Right lung (tissue), 5 donors: ENCODE measurements around the gene FBXO11. TPM values are rescaled to one million over a fixed set of nuclear protein-coding genes. Genes with fewer than 3 reads are reported as not detected.
"Not testable (repeated sequence)": the region's sequence is repeated elsewhere in the genome, so short reads cannot be mapped to it uniquely, and the experiment has no call there.

ENCODE experiments used
- DNase-seq, 2 donors: peaks; one replicate each; pipeline ENCODE4 v3.0.0-alpha.2; 2013
- polyA plus RNA-seq, 5 donors: library from polyadenylated mRNA; unstranded; fragments of 120-200 nt; gene quantifications; one replicate each; pipeline versions ENCODE4 v1.2.1 to v1.2.3, GENCODE V29; 2013; ENCODE audit warnings: inconsistent platforms in 1 of 5, low replicate concordance in 1 of 5; ENCODE audit not compliant: insufficient read length in 5 of 5, insufficient read depth in 1 of 5

Gene FBXO11
- polyA plus RNA-seq, 5 donors: 65.0 to 100 (median 88.8) TPM

GRCh38 chr2:47853067-47853777, 53.1 kb downstream of the FBXO11 start:
- not testable (repeated sequence) for DNase-seq

- DNase-seq: no peak
Measured at GRCh38 chr2:47850198-47850597, 56.1 kb downstream of the FBXO11 start.

- DNase-seq: no peak
Measured at GRCh38 chr2:47849368-47849767, 56.9 kb downstream of the FBXO11 start.

DNA sequence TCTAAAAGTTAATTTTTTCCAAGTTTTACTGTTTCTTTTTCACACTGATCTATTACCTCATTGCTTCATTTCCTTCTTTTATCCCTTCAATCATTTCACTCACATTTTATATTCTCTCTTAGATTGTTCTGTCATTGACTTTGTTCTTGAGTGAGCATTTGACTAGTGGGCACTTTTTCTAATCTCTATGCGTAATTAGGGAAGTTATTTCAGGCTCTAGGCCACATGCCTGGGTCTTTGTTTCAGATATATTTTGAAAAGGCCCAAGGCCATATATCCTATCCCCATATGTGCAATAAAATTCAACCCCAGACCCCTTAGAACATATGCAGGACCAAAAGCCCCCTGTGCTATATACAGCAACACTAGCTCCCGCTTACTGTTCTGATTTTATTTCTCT, 62.1 kb downstream of the FBXO11 start:
- no peak for DNase-seq

DNA sequence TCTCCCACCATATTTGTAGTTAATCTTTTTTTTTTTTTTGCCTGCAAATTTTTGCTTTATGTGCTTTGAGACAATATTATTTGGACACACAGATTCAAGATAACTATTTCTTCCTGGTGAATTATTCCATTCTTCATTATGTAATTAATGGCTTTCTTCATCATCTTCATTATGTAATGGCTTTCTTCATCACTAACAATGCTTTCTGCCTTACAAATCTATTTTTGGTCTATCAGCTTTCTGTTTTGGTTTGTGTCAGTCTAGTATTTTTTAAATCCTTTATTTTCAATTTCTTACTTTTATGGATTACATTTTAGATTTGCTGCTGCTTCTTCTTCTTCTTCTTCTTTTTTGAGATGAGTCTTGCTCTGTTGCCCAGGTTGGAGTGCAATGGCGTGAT, 62.9 kb downstream of the FBXO11 start:
- no peak for DNase-seq

DNA sequence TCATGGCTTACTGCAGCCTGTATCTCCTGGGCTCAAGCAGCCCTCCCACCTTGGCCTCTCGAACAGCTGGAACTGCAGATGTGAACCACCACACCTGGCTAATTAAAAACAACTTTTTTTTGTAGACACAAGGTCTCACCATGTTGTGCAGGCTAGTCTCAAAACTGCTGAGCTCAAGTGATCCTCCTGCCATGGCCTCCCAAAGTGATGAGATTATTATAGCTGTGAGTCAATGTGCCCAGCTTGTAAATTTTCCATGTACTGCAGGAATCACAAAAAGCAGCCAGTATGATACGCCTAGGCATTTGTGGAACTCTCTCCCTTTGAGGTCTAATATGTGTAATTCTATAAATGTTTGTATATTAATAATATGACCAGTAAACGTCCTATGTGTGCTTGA, 63.5 kb downstream of the FBXO11 start:
- DNase-seq: no peak

DNA sequence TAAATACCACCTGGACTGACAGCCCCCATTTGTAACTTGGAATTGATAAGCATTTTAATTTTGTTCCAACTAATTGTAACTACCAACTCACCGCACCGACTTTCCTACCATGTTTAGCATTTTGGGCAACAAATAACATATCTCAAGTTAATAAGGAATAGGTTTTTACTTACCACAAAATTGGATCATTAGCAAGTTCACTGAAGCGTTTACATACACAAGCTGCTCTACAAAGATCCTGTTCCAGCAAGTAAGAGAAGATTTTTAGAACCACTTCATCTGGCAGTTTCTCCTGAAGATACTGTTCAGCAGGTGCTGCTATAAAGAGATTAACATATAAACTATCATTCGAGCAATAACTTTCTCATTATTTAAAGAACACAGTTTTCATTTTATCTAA, 67.6 kb downstream of the FBXO11 start:
- no peak for DNase-seq

- DNase-seq: no peak
Measured at GRCh38 chr2:47838249-47838648, 68.0 kb downstream of the FBXO11 start.

DNA sequence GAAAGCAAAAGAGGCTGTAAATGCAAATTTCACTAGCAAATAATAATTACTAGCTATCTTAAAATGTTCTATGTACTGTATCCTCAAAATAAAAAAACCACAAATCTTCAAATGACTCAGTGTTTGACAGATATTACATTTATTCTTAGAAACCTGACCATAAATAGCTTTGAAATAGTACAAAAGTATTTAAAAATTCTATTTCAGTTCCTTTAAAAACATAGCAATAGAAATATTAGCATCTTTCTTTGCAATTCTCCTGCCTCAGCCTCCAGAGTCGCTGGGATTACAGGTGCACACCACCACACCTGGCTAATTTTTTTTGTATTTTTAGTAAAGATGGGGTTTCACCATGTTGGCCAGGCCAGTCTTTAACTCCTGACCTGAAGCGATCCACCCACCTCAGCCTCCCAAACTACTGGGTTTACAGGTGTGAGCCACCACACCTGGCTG, 72.8 kb downstream of the FBXO11 start:
- DNase-seq: no peak

DNA sequence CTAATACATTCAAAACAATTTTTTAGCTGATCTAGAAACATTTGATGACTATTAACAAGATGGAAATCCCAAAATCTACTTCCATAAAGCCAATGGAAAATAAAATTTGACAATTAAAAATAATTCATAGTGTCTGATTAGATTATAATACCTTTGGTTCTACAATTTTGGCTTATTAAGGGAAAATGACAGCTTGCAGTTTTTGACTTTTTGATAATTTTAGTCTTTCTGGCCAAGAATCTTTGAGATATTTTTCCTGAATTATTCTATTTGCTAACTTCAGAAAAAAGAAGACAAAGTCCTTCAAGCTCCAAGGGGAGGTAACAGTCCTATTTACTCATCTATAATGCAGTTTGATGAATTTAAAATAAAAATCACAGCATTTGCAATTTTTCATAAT, 83.8 kb downstream of the FBXO11 start:
- no peak for DNase-seq

DNA sequence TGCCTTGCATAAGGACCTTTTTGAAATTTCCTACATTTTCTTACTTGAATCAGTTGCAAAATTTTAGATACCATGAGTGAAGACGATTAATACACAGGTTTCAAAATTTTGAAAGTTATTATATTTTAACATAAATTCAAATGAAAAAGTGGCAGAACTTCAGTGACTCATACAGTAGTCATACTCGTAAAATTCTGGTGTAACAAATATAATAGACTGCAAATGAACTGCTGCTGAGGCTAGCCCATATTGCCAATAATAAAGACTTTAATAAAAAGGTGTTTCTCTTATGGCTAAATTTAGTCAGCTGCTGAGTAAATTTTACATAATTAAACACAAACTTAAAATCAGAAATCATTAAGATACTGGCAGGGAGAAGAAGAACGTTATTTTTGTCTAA, 86.5 kb downstream of the FBXO11 start:
- DNase-seq: no peak

GRCh38 chr2:47818777-47819176, 87.5 kb downstream of the FBXO11 start:
- no peak for DNase-seq

GRCh38 chr2:47815764-47816163, 90.5 kb downstream of the FBXO11 start:
- DNase-seq: no peak

DNA sequence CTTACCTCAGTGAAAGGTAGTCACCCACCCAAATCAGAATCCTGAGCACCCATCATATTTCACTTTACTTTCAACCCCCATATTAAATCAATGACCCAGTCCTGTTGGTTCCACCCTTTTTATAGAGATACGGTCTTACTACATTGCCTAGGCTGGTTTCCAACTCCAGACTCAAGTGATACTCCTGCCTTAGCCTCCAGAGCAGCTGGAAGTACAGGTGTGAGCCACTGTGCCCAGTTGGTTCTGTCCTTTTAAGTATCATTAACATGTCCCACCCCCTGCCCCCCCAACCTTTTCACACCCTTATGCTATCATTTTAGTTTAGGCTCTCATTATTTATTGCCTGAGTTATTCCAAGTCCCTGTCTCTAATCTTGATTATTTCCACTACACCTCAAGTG, 94.6 kb downstream of the FBXO11 start:
- no peak for DNase-seq

- DNase-seq: no peak
Measured at GRCh38 chr2:47810850-47811249, 95.4 kb downstream of the FBXO11 start.

DNA sequence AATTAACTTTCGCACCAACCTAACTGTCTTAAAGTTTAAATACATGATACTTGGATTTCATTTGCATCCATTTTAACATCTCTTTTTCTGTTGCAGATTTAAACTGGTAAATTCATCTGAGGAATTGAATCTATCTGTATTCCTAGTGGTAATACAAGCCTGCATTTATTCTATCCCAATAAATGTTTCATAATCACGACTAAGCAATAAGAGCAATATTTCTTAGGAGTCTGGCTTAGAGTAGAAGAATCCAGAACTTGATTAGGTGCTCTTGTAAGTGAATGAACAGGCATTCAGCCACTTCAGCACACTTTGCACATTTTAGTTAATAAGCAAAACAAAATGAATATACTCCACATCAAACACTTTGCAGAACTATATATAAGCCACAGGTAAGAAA, 96.4 kb downstream of the FBXO11 start:
- DNase-seq: no peak

GRCh38 chr2:47808614-47809013, 97.7 kb downstream of the FBXO11 start:
- DNase-seq: no peak

GRCh38 chr2:47805850-47806249, 100.4 kb downstream of the FBXO11 start:
- no peak for DNase-seq

GRCh38 chr2:47803770-47804169, 102.5 kb downstream of the FBXO11 start:
- no peak for DNase-seq

- DNase-seq: no peak
Measured at GRCh38 chr2:47803363-47803762, 102.9 kb downstream of the FBXO11 start.

GRCh38 chr2:47801118-47801517, 105.2 kb downstream of the FBXO11 start:
- DNase-seq: no peak

- no peak for DNase-seq
Measured at GRCh38 chr2:47799031-47799609, 107.2 kb downstream of the FBXO11 start.

DNA sequence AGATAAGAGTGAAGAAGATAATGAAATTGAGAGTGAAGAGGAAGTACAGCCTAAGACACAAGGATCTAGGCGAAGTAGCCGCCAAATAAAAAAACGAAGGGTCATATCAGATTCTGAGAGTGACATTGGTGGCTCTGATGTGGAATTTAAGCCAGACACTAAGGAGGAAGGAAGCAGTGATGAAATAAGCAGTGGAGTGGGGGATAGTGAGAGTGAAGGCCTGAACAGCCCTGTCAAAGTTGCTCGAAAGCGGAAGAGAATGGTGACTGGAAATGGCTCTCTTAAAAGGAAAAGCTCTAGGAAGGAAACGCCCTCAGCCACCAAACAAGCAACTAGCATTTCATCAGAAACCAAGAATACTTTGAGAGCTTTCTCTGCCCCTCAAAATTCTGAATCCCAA, 107.7 kb downstream of the FBXO11 start:
- DNase-seq: no peak
